Measurements from ENCODE around the gene EWSR1. TPM values are rescaled to one million over a fixed set of nuclear protein-coding genes. Genes with fewer than 3 reads are reported as not detected.

The EWSR1 gene
- total and polyA plus RNA-seq, 2 experiments from 2014 or later: 391 to 427 TPM

GRCh38 chr22:29268511-29269229 lies 602 bp downstream of the EWSR1 start:
- H3K27ac Mint-ChIP-seq: peak overlapping the region; percentile 100
- H3K27me3 Mint-ChIP-seq (ENCODE audit: insufficient read depth, low read depth, poor library complexity): peaks cover 19% of the 10 kb centered on the region
- Histone ChIP-seq H3K36me3 (ENCODE audit: insufficient read depth) (peaks cover 34% of the 10 kb centered on the region), H3F3A (replicated peaks; ENCODE audit: low read depth) (peaks cover 5% of the 10 kb centered on the region), H3K27me3 (ENCODE audit: insufficient read depth) (no peaks in the 10 kb centered on the region), H3K9me2 (ENCODE audit: insufficient read depth) (no peaks in the 10 kb centered on the region), H4K20me1 (replicated peaks; ENCODE audit: insufficient read depth) (peaks cover 46% of the 10 kb centered on the region), H3K27ac (ENCODE audit: low read depth) (peak overlapping the region; percentile 100), H2AFZ (no peak overlapping the region), H3K4me3 (peak overlapping the region; percentile 99), H3K4me1 (ENCODE audit: insufficient read depth) (peaks cover 34% of the 10 kb centered on the region), H3K4me2 (peak overlapping the region; percentile 100), H3K79me2 (replicated peaks; ENCODE audit: insufficient read depth) (peaks cover 77% of the 10 kb centered on the region)
- ATAC-seq (peak; percentile 55), DNase-seq (ENCODE audit: low spot score) (peak; percentile 48)
- no peaks in the 10 kb centered on the region for H3K9me3 Mint-ChIP-seq
- peaks cover 40% of the 10 kb centered on the region for H3K4me1 Mint-ChIP-seq
- TF ChIP-seq NANOG (IDR thresholded peaks at IDR 0.05; ENCODE audit: borderline replicate concordance): no peak
- TF ChIP-seq CREB1 (CRISPR knock-in tag; IDR thresholded peaks at IDR 0.05; ENCODE audit: low read depth): no peak
- no peak for TF ChIP-seq EZH2phosphoT487 (IDR thresholded peaks at IDR 0.05; ENCODE audit: unreplicated experiment)
- no peak for TF ChIP-seq STAT1 (IDR thresholded peaks at IDR 0.05; ENCODE audit: unreplicated experiment)
- TF ChIP-seq ZNF114 (CRISPR knock-in tag; IDR thresholded peaks at IDR 0.05): no peak
- TF ChIP-seq EZH2 (IDR thresholded peaks at IDR 0.05; ENCODE audit: low read depth, unreplicated experiment): no peak
- no peak for TF ChIP-seq CTCF (conservative IDR thresholded peaks at IDR 0.05; ENCODE audit: low read depth in 2 of 2)
- TF ChIP-seq, protein P1, sequence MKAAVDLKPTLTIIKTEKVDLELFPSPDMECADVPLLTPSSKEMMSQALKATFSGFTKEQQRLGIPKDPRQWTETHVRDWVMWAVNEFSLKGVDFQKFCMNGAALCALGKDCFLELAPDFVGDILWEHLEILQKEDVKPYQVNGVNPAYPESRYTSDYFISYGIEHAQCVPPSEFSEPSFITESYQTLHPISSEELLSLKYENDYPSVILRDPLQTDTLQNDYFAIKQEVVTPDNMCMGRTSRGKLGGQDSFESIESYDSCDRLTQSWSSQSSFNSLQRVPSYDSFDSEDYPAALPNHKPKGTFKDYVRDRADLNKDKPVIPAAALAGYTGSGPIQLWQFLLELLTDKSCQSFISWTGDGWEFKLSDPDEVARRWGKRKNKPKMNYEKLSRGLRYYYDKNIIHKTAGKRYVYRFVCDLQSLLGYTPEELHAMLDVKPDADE (IDR thresholded peaks at IDR 0.05): no peak
- no peak for TF ChIP-seq JUNB (IDR thresholded peaks at IDR 0.05; ENCODE audit: unreplicated experiment)
- no peak for TF ChIP-seq ZNF462 (CRISPR knock-in tag; IDR thresholded peaks at IDR 0.05)
- no peak for TF ChIP-seq POLR2AphosphoS5 (IDR thresholded peaks at IDR 0.05; ENCODE audit: low read depth)
- TF ChIP-seq, protein P2, sequence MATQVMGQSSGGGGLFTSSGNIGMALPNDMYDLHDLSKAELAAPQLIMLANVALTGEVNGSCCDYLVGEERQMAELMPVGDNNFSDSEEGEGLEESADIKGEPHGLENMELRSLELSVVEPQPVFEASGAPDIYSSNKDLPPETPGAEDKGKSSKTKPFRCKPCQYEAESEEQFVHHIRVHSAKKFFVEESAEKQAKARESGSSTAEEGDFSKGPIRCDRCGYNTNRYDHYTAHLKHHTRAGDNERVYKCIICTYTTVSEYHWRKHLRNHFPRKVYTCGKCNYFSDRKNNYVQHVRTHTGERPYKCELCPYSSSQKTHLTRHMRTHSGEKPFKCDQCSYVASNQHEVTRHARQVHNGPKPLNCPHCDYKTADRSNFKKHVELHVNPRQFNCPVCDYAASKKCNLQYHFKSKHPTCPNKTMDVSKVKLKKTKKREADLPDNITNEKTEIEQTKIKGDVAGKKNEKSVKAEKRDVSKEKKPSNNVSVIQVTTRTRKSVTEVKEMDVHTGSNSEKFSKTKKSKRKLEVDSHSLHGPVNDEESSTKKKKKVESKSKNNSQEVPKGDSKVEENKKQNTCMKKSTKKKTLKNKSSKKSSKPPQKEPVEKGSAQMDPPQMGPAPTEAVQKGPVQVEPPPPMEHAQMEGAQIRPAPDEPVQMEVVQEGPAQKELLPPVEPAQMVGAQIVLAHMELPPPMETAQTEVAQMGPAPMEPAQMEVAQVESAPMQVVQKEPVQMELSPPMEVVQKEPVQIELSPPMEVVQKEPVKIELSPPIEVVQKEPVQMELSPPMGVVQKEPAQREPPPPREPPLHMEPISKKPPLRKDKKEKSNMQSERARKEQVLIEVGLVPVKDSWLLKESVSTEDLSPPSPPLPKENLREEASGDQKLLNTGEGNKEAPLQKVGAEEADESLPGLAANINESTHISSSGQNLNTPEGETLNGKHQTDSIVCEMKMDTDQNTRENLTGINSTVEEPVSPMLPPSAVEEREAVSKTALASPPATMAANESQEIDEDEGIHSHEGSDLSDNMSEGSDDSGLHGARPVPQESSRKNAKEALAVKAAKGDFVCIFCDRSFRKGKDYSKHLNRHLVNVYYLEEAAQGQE (IDR thresholded peaks at IDR 0.05; ENCODE audit: unreplicated experiment): no peak
- no peak for TF ChIP-seq ZNF331 (CRISPR knock-in tag; IDR thresholded peaks at IDR 0.05; ENCODE audit: low read depth)
- H3K4me3 Mint-ChIP-seq: peak overlapping the region; percentile 92
- H3K36me3 Mint-ChIP-seq (ENCODE audit: low read depth): peaks cover 79% of the 10 kb centered on the region

Measured in GM23338 (cell line).